H9 (cell line): Measurements from ENCODE around the gene FBXL7. TPM values are rescaled to one million over a fixed set of nuclear protein-coding genes. Genes with fewer than 3 reads are reported as not detected.

Experiments
- DNase-seq: peaks from one replicate; pipeline ENCODE4 v3.0.0-alpha.2; 2017
- H2AFZ ChIP-seq: one replicate; pipeline ENCODE4 v1.6.1; 2013; ENCODE audit warnings: mild to moderate bottlenecking, low read length, control low read depth, moderate library complexity
- H2AK5ac ChIP-seq: 2 replicates; pipeline ENCODE4 v1.6.1; 2013; ENCODE audit warnings: low read length, control low read depth, mixed read lengths; ENCODE audit not compliant: insufficient read length
- H2BK120ac ChIP-seq: one replicate; pipeline ENCODE4 v1.6.1; 2013; ENCODE audit warnings: low read depth, mild to moderate bottlenecking, low read length, control low read depth, inconsistent platforms; ENCODE audit not compliant: poor library complexity, severe bottlenecking
- H2BK12ac ChIP-seq: 2 replicates; pipeline ENCODE4 v1.6.1; 2013; ENCODE audit warnings: low read length, control low read depth, mixed read lengths, low read depth; ENCODE audit not compliant: insufficient read length
- H2BK15ac ChIP-seq: 2 replicates; pipeline ENCODE4 v1.6.1; 2013; ENCODE audit warnings: low read depth, low read length, control low read depth
- H2BK20ac ChIP-seq: one replicate; pipeline ENCODE4 v1.6.1; 2013; ENCODE audit warnings: low read depth, mild to moderate bottlenecking, low read length, control low read depth, inconsistent platforms; ENCODE audit not compliant: poor library complexity, severe bottlenecking
- H2BK5ac ChIP-seq: 2 replicates; pipeline ENCODE4 v1.6.1; 2013; ENCODE audit warnings: low read length, control low read depth, mixed read lengths; ENCODE audit not compliant: insufficient read length
- H3K14ac ChIP-seq: 2 replicates; pipeline ENCODE4 v1.6.1; 2013; ENCODE audit warnings: low read length, control low read depth; ENCODE audit not compliant: insufficient read depth
- H3K18ac ChIP-seq: 2 replicates; pipeline ENCODE4 v1.6.1; 2013; ENCODE audit warnings: low read depth, mild to moderate bottlenecking, mixed read lengths, low read length, control low read depth; ENCODE audit not compliant: insufficient read length
- H3K23ac ChIP-seq: 2 replicates; pipeline ENCODE4 v1.6.1; 2013; ENCODE audit warnings: low read length, control low read depth, mixed read lengths, low read depth; ENCODE audit not compliant: insufficient read length
- H3K23me2 ChIP-seq: 2 replicates; pipeline ENCODE4 v1.6.1; 2013; ENCODE audit warnings: low read depth, mild to moderate bottlenecking, mixed read lengths, low read length, control low read depth; ENCODE audit not compliant: insufficient read length, poor library complexity, severe bottlenecking
- H3K27ac ChIP-seq: 2 replicates; pipeline ENCODE4 v1.5.1; 2013; ENCODE audit warnings: low read length, control low read depth, mixed read lengths, low read depth; ENCODE audit not compliant: insufficient read length
- H3K27me3 ChIP-seq: 2 replicates; pipeline ENCODE4 v1.6.1; 2013; ENCODE audit warnings: low read length, control low read depth, inconsistent platforms; ENCODE audit not compliant: insufficient read depth
- H3K4ac ChIP-seq: 2 replicates; pipeline ENCODE4 v1.6.1; 2013; ENCODE audit warnings: low read depth, mild to moderate bottlenecking, control low read depth, inconsistent platforms, low read length, moderate library complexity
- H3K4me1 ChIP-seq: 2 replicates; pipeline ENCODE4 v1.6.1; 2013; ENCODE audit warnings: low read length, control low read depth, inconsistent platforms; ENCODE audit not compliant: insufficient read depth
- H3K4me2 ChIP-seq: 2 replicates; pipeline ENCODE4 v1.6.1; 2013; ENCODE audit warnings: low read length, control low read depth, mixed read lengths; ENCODE audit not compliant: insufficient read length, insufficient read depth
- H3K56ac ChIP-seq: 2 replicates; pipeline ENCODE4 v1.6.1; 2013; ENCODE audit warnings: low read depth, mild to moderate bottlenecking, mixed read lengths, low read length, control low read depth; ENCODE audit not compliant: insufficient read length
- H3K79me1 ChIP-seq: 2 replicates; pipeline ENCODE4 v1.6.1; 2013; ENCODE audit warnings: low read depth, mild to moderate bottlenecking, moderate library complexity, low read length, control low read depth, inconsistent platforms; ENCODE audit not compliant: insufficient read depth, poor library complexity, severe bottlenecking
- H3K79me2 ChIP-seq: 2 replicates; pipeline ENCODE4 v1.6.1; 2013; ENCODE audit warnings: low read length, control low read depth, inconsistent platforms; ENCODE audit not compliant: insufficient read depth
- H3K9ac ChIP-seq: 2 replicates; pipeline ENCODE4 v1.6.1; 2013; ENCODE audit warnings: low read length, control low read depth, mixed read lengths; ENCODE audit not compliant: insufficient read length; ENCODE audit errors: extremely low read depth
- H3K9me3 ChIP-seq: one replicate; pipeline ENCODE4 v1.6.1; 2013; ENCODE audit warnings: low read depth, low read length, inconsistent platforms; ENCODE audit not compliant: control insufficient read depth
- H3T11ph ChIP-seq: one replicate; pipeline ENCODE4 v1.6.1; 2013; ENCODE audit warnings: mild to moderate bottlenecking, low read length, control low read depth, inconsistent platforms
- H4K20me1 ChIP-seq: one replicate; pipeline ENCODE4 v1.6.1; 2013; ENCODE audit not compliant: control insufficient read depth, insufficient read length, insufficient read depth
- H4K5ac ChIP-seq: 2 replicates; pipeline ENCODE4 v1.6.1; 2013; ENCODE audit warnings: low read depth, mild to moderate bottlenecking, mixed read lengths, low read length, control low read depth; ENCODE audit not compliant: insufficient read length
- H4K8ac ChIP-seq: replicated peaks from 2 replicates; pipeline ENCODE4 v1.6.1; 2013; ENCODE audit warnings: low read length, control low read depth, mixed read lengths, low read depth; ENCODE audit not compliant: insufficient read length
- H4K91ac ChIP-seq: 2 replicates; pipeline ENCODE4 v1.6.1; 2013; ENCODE audit warnings: low read depth, mild to moderate bottlenecking, moderate library complexity, mixed read lengths, low read length, control low read depth; ENCODE audit not compliant: insufficient read length
- H3K27ac Mint-ChIP-seq, 3 experiments: 2 replicates in 2 of 3; 3 replicates in 1 of 3; pipeline ENCODE4 v1.8.0; 2020 to 2021; ENCODE audit warnings: mixed read lengths in 3 of 3, mild to moderate bottlenecking in 1 of 3, moderate library complexity in 1 of 3
- H3K27me3 Mint-ChIP-seq: 2 replicates; pipeline ENCODE4 v1.8.0; 2021; ENCODE audit warnings: low read depth, mild to moderate bottlenecking, moderate library complexity, mixed read lengths
- H3K36me3 Mint-ChIP-seq, 3 experiments: 2 replicates in 2 of 3; 3 replicates in 1 of 3; pipeline ENCODE4 v1.8.0; 2020 to 2021; ENCODE audit warnings: low read depth in 3 of 3, mixed read lengths in 3 of 3; ENCODE audit not compliant: insufficient read depth in 1 of 3
- H3K4me1 Mint-ChIP-seq, 2 experiments: 2 replicates each; pipeline ENCODE4 v1.8.0; 2020; ENCODE audit warnings: mixed read lengths in 2 of 2
- H3K4me3 Mint-ChIP-seq, 2 experiments: 2 replicates in 1 of 2; 3 replicates in 1 of 2; pipeline ENCODE4 v1.8.0; 2020 to 2021; ENCODE audit warnings: mild to moderate bottlenecking in 2 of 2, mixed read lengths in 2 of 2, moderate library complexity in 1 of 2
- H3K9me3 Mint-ChIP-seq, 2 experiments: 2 replicates in 1 of 2; 3 replicates in 1 of 2; pipeline ENCODE4 v1.8.0; 2020; ENCODE audit warnings: mild to moderate bottlenecking in 2 of 2, mixed read lengths in 2 of 2, moderate library complexity in 1 of 2
- CTCF ChIP-seq: fragments of 200-600 bp; sonication (generic); conservative IDR thresholded peaks from 3 replicates; pipeline ENCODE4 v1.8.0; 2021; ENCODE audit warnings: antibody characterized with exemption, mild to moderate bottlenecking
- WGBS: extraction: QIAGEN DNeasy Blood & Tissue Kit; methylation state at CpG from one replicate; pipeline ENCODE4 v1.1.7; 2013; ENCODE audit warnings: missing lambda C conversion rate, low lambda C conversion rate, mixed read lengths; ENCODE audit not compliant: insufficient read length; ENCODE audit errors: extremely low coverage; 5-methylcytosine and 5-hydroxymethylcytosine counted together
- total RNA-seq: library from RNA; stranded (reverse); gene quantifications from 2 replicates; pipeline ENCODE4 v1.2.1, GENCODE V29; 2021

The FBXL7 gene
- total RNA-seq, 1 experiment from 2014 or later = 14.6 TPM

GRCh38 chr5:15489571-15490235 lies 10.3 kb upstream of the FBXL7 start:
- no peak overlapping the region for H2BK12ac ChIP-seq
- H2BK5ac ChIP-seq = no peak overlapping the region
- no peak overlapping the region for H3K27ac Mint-ChIP-seq
- H2BK20ac ChIP-seq = no peak overlapping the region
- no peak overlapping the region for H2BK120ac ChIP-seq
- no peak overlapping the region for H3T11ph ChIP-seq
- H3K79me2 ChIP-seq = no peaks in the 10 kb centered on the region
- no peak overlapping the region for H2AK5ac ChIP-seq
- WGBS = no CpG with 5 or more reads among the region's 5 CpGs
- H3K4me1 ChIP-seq = no peaks in the 10 kb centered on the region
- H2AFZ ChIP-seq = no peak overlapping the region
- no peak overlapping the region for H4K5ac ChIP-seq
- no peak for TF ChIP-seq CTCF
- H3K14ac ChIP-seq = no peak overlapping the region
- no peak for DNase-seq
- H4K20me1 ChIP-seq = no peaks in the 10 kb centered on the region
- H3K4ac ChIP-seq = no peak overlapping the region
- H4K91ac ChIP-seq = no peak overlapping the region
- H2BK15ac ChIP-seq = no peak overlapping the region
- H3K9me3 ChIP-seq = no peaks in the 10 kb centered on the region
- H3K23me2 ChIP-seq = no peaks in the 10 kb centered on the region
- H3K79me1 ChIP-seq = no peaks in the 10 kb centered on the region
- H3K27me3 ChIP-seq = no peaks in the 10 kb centered on the region
- H4K8ac ChIP-seq = no peak overlapping the region
- no peak overlapping the region for H3K4me2 ChIP-seq
- peaks cover 5% of the 10 kb centered on the region for H3K27me3 Mint-ChIP-seq
- H3K4me1 Mint-ChIP-seq = no peaks in the 10 kb centered on the region
- no peak overlapping the region for H3K9ac ChIP-seq
- no peaks in the 10 kb centered on the region for H3K9me3 Mint-ChIP-seq
- no peak overlapping the region for H3K56ac ChIP-seq
- no peak overlapping the region for H3K4me3 Mint-ChIP-seq
- no peak overlapping the region for H3K18ac ChIP-seq
- H3K27ac ChIP-seq = no peak overlapping the region
- H3K36me3 Mint-ChIP-seq = no peaks in the 10 kb centered on the region
- no peak overlapping the region for H3K23ac ChIP-seq
